Fibroblast of the aortic adventitia (primary cell): Measurements from ENCODE around the gene DLX5. TPM values are rescaled to one million over a fixed set of nuclear protein-coding genes. Genes with fewer than 3 reads are reported as not detected.

Source experiments
- DNase-seq: peaks from one replicate; pipeline ENCODE4 v3.0.0-alpha.2; 2010; ENCODE audit warnings: low read depth
- H3K4me3 ChIP-seq: 2 replicates; pipeline ENCODE4 v1.5.1; 2011; ENCODE audit warnings: low read depth, mild to moderate bottlenecking, control low read depth, low read length, moderate library complexity
- total RNA-seq: library from RNA; depleted of rRNA; stranded (reverse); fragments of >200 nt; gene quantifications from 2 replicates; pipeline ENCODE4 v1.2.3, GENCODE V29; 2012; ENCODE audit warnings: low replicate concordance
- TF ChIP-seq, protein P1 (sequence below): IDR thresholded peaks from 2 replicates; pipeline ENCODE4 v1.5.1; 2011; ENCODE audit warnings: mild to moderate bottlenecking, low read length, control low read depth, inconsistent platforms; ENCODE audit not compliant: insufficient read depth

The DLX5 gene
- total RNA-seq, 1 donor: not detected

GRCh38 chr7:97013134-97013844, 11.3 kb downstream of the DLX5 start:
- no peak overlapping the region for H3K4me3 ChIP-seq
- TF ChIP-seq, protein P1, sequence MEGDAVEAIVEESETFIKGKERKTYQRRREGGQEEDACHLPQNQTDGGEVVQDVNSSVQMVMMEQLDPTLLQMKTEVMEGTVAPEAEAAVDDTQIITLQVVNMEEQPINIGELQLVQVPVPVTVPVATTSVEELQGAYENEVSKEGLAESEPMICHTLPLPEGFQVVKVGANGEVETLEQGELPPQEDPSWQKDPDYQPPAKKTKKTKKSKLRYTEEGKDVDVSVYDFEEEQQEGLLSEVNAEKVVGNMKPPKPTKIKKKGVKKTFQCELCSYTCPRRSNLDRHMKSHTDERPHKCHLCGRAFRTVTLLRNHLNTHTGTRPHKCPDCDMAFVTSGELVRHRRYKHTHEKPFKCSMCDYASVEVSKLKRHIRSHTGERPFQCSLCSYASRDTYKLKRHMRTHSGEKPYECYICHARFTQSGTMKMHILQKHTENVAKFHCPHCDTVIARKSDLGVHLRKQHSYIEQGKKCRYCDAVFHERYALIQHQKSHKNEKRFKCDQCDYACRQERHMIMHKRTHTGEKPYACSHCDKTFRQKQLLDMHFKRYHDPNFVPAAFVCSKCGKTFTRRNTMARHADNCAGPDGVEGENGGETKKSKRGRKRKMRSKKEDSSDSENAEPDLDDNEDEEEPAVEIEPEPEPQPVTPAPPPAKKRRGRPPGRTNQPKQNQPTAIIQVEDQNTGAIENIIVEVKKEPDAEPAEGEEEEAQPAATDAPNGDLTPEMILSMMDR: no peak
- no peak for DNase-seq

DNA sequence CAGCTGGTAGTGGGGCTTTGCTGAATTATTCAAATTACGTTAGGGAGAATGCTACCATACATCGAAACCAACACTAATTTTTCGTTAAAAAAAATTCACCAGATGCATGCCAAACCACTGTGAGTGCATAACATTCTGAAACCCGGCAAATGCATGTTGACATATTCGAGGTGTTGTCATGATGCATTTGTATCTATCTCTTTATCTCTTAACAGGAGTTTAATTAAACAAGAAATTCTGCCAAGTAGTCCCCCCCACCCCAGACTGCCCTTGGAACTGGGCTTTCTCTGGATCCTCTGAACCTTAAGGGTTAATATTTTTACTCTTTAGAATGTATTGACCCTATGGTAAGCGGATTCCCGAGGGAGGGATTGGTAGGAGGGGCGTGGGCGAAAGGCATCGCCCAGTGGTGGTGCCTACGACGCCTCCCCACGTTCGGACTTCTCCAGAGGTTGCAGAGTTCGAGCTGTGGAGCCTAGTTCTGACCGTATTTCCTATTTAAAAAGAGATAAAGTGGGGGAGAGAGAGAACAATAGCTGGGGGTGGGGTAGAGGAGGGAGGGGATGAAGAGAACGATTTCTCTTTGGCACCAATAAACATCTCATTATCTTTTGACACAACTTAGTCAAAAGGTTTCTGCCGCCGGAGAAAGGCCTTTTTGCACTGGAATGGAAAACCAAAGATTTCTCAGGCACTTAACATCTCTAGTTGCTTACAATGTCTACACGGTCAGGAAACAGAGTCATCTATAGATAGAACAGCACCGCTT, 12.1 kb downstream of the DLX5 start:
- DNase-seq: no peak
- TF ChIP-seq, protein P1: no peak
- H3K4me3 ChIP-seq: no peak overlapping the region

DNA sequence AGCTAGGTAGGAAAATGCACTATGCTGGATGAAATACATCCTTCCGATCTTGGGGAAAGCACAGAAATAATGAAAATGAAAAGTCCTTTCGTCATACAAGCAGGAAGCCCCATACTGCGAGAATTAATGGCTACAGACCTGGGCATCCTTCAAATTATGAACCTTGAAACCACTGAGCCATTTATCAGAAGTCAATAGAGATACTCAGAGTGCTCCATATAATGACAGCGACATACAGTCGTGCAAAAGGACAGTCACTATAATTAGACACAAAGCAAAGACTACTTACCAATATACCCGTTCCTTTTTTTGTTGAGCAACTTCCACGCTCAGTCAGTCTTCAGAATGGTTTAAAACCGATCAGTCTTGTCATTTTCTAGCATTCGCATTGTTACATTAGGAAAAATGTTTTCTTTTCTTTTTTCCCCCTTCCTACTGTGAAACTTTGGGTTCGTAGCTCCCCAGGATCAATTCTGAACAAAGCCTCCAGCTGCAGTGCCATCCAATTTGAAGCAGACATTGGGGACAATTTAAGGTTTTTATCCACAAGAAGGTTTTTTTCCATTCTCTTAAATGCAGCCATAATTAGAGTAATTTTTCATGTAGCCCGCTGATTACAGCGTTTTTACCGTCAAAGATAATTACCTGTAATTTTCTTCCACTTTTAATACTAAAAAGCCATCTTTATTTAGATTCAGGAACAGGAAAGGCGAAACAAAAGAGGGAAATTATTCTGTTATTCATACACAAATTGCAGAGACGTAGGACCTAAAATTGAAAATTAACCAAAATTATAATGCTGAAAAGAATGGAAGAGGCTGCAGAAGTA, 12.9 kb downstream of the DLX5 start:
- TF ChIP-seq, protein P1: no peak
- H3K4me3 ChIP-seq: no peak overlapping the region
- no peak for DNase-seq

DNA sequence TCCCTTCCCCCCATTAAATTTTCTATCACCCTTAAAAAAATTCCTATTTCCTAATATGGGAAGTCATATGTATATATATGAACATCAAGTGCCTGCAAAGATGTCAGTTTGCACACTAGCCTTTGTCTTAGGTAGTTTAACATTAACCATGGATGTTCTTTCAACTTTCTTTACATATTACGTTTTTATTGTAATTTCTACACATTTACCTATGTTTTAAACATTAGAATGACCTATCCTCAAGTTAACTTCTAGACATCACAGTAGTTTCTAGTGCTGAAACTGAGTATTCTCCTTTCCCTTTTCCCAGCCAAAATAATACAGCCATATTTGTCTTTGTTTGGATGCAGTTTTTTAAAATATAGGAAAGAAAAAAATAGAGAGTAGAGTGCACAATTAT, 13.5 kb downstream of the DLX5 start:
- no peak overlapping the region for H3K4me3 ChIP-seq
- DNase-seq: no peak
- TF ChIP-seq, protein P1: no peak

- TF ChIP-seq, protein P1: no peak
- H3K4me3 ChIP-seq: no peak overlapping the region
- no peak for DNase-seq
Measured at GRCh38 chr7:97009753-97010732, 14.6 kb downstream of the DLX5 start.
